Measurements from ENCODE around the gene CSDE1.
A peak's percentile ranks its signal among the peaks of the same experiment; 100 is the strongest.

The CSDE1 gene

DNA sequence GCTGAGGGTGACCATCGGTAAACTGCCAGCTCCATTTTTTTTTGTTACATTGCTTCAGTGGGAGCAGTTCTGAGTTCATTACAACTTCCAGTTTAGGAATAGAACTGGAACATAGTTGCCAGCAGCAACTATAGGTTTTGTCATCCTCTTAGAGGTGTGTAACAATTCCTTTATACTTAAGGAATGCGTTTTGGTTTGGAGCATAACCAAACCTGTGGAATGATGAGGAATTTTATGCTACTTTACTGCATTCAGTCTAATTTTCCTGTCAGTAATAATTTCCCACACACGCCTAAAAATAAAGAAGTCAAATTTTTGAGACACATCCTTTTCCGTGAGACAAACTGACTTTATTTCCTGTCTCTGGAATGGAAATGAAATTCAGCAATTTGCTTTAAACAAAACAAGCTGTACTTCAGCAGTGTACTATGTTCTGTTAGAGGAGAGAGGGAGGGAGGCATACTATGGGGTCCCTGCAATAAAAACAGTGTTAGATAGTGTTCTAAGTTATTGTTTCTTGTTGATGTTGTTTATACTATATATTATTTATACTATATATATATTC, 57.7 kb downstream of the CSDE1 start:
- DNase-seq, result no peak

DNA sequence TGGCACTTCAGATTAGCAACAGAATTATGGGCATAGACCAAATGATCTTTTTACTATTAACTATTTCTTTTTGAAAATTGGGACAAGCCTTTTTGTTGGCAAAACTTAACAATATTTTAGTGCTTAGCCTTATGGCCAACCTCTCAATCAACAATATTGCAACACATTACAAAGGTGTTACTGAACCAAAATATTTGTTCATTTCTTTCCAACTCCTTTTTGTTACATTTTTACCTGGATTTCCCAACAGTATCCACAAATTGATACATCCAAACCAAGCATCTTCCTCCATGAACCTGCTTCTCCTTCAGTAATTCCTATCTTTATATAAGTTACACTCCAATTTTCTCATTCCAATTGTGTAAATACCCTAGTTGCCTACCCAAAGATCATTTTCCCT, 61.0 kb downstream of the CSDE1 start:
- no peak for DNase-seq

DNA sequence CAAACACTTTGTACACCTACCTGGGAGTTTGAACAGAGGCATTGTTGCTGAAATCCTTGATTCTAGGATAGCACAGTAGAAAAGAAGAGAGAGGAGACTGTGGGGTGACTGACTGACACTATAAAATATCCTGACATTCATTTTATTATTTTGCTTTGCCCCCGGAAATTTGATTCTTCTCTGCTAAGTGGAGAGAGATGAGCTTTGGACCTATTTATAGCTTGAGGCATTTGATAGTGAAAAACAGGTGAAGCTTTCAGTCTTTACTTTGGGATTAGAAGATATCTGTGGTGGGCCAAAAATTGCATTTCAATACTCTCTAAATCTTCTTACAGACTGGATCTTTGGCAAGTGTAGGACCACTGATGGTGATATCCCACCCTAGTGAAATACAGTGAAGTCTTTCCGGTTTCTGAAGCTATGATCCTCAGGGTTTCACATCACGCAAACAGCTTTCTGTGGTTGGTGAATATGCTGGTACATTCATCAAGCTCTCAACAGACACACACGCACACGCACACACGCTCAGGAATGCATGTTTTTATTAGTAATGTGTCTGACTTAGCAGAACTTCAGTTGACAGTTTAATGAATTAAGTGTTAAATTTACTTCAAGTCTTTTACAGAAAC, 62.2 kb downstream of the CSDE1 start, which contains the start of gene AMPD1:
Gene AMPD1 (minus strand): TSS at position 117 of the 629 bp plus-strand sequence. CDS start 75 bp downstream, at position 42.
- peak; percentile 22 for DNase-seq

DNA sequence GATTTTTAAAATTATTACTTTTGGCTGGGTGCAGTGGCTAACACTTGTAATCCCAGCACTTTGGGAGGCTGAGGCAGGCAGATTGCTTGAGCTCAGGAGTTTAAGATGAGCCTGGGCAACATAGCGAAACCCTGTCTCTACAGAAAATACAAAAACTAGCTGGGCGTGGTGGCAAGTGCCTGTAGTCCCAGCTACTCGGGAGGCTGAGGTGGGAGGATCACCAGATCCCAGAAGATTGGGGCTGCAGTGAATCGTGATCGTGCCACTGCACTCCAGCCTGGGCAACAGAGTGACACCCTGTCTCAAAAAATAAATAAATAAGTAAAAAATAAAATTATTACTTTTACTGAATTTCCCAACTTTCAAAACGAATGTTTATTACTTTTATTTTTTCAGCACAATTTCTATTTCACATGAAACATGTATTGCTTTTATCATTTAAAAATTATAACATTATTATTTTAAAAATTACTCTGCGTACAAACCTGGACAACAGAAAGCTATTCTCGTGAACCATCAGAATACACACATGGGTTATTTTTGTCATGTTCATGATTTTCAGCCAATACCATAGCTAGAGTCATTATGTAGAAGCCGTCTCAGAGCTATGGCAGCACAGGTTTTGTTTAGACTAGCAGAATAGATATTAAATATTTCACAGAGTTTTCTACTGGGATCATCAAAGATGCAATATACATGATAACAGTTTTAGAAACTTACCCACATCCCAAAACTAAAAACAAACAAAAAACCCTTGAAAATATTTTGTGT, 63.1 kb downstream of the CSDE1 start:
- DNase-seq, result no peak

DNA sequence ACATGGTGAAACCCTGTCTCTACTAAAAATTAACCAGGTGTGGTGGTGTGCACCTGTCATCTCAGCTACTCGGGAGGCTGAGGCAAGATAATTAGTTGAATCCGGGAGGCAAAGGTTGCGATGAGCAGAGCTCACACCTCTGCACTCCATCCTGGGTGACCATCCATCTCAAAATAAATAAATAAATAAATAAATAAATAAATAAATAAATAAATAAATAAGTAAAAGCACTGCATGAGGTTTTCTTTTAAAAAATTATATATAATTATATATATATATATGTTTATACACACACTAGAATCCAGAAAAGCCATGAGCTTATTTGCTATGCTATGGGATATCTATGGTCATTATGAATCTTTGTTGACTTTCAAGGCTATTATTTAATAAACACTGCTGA, 64.8 kb downstream of the CSDE1 start:
- no peak for DNase-seq

DNA sequence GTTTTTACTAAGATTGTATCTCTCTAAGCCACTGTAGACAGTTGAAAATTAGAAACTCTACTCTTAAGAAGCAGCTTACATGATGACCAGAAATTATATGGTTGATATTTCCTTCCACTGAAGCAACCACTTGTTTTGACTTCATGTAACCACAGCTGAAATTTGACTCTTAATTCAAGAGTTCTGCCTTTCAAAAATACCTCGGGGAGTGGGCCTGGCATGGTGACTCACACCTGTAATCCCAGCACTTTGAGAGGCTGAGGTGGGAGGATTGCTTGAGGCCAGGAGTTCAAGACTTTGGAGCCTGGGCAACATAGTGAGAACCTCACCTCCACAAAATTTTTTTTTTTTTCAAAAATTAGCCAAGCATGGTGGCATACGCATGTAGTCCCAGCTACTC, 66.7 kb downstream of the CSDE1 start:
- no peak for DNase-seq

DNA sequence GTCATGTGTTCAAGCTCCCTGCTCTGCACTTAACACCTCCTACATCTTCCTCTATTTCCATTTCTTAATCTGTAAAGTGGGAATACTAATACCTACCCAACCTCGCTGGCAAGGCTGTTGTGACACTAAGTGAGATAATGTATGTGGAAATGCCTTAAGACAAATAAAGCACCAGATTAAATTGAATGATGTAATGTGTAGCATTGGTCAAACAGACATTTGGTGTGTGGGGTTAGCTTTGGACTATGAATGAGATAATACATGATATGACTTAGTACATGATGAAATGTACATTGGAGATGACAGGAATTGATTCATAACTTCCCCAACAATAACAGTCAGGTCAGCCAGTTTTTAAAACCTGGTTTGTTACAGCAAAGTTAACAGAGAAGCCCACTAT, 67.6 kb downstream of the CSDE1 start:
- DNase-seq, result no peak

DNA sequence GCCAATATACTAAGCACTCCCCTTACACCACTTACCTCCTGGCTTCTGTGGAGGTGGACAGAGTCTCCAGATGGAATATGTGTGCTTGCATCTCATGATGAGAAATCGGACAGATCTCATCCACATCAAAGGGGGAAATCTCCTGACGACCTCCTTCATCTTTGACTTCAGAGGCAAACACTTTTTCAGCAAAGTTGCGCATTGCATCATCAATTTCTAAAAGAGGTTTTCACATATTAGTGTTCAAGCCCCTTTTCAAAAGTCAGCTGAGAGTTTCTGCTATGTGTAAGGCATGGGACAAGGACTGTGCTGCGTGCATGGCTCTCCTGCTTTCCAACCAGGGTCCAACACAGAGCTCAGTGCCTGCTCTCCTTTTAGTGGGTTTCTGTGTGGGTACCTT, 69.3 kb downstream of the CSDE1 start:
- DNase-seq, result no peak

DNA sequence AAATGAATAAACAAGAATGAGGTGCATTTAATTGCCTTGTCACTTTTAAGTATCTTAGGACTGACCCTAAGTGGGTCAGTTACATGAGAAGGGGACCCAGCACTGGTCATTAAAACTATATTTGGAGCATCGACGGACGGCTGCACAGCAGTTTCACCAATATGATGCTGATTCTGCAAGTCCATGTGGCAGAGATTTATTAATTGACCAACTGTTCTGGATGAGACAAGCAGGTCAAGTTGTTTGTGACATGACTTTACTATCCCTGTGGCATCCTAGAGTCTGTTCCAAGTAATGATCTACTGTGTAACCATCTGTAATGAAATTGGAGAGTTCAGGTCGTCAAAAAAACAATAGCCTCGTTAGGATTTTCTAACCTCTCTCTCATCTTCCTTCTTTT, 71.9 kb downstream of the CSDE1 start:
- no peak for DNase-seq

DNA sequence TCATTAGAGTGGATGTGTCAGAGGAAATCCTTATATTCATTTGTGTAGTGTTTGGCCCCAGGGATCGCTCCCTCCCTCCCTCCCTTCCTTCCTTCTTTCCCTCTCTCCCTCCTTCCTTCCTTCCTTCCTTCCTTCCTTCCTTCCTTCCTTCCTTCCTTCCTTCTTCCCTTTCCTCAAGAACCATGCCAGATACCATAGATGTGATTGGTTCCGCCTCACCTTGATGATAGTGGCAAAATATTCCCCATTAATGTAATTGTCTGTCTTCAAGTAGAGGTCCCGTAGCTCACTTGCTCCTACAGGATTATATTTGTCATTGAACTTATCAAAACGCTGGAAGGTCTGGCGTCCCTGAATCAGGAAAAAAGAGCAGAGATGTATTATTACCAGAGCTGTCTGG, 80.1 kb downstream of the CSDE1 start:
- DNase-seq, result no peak

DNA sequence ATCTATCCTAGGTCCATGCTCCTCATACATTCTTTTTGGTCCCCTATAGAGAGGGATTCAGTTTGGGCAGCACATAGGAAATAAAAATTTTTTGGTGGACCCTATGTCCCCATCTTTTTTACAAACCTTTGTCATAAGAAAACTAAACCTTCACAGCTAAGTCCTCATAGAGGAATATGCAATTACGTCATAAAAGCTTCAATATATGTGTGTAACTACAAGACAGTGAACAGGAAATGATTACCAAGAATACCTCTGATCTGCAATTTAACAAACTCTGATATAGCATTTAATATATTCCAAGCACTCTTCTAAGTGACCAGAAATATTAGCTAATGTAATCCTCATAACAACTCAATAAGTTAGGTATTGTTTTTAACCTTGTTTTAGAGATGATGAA, 81.7 kb downstream of the CSDE1 start:
- DNase-seq, result no peak

DNA sequence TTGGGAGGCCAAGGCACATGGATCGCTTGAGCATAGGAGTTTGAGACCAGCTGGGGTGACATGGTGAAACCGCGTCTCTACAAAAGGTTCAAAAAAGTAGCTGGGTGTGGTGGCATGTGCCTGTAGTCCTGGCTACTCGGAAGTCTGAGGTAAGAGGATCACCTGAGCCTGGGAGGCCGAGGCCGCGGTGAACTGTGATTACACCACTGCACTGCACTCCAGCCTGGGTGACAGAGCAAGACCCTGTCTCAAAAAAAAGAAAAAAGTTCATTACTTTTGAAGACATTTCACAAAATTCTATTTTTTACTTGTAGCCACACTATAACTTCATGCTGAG, 85.9 kb downstream of the CSDE1 start:
- no peak for DNase-seq

DNA sequence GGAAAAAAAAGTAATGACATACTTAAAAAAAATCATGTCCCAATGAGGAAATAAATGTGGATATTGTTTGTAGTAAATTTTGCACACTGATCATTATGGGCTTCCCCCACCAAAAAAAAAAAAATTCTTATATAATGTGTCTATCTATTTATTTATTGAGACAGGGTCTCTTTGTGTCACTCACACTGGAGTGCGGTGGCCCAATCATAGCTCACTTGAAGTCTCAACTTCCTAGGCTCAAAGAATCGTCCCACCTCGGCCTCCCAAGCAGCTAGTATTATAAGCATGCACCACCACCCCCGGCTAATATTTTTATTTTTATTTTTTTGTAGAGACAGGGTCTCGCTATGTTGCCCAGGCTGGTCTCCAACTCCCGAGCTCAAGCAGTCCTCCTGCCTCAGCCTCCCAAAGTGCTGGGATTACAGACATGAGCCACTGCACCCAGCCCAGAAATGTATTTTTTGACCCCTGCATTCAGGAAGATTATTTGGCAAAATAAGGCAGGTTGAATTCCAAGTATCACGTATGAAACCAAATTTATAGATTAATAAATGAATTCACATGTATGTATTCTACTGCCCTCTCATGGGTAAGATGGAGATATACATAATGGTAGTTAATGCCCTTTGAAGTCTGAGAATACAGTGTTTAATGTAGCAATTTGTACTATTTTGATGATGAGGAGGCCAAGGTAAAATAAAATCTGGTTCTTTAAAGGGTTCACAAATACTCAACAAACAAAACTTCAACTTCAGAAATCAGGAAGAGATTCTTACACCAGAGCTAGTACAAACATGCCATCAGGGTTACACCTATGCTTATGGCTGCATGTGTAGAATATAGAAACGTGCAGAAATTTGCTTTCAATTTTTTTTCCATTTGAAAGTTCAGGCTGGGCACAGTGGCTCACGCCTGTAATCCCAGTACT, 86.5 kb downstream of the CSDE1 start:
- DNase-seq, result no peak

DNA sequence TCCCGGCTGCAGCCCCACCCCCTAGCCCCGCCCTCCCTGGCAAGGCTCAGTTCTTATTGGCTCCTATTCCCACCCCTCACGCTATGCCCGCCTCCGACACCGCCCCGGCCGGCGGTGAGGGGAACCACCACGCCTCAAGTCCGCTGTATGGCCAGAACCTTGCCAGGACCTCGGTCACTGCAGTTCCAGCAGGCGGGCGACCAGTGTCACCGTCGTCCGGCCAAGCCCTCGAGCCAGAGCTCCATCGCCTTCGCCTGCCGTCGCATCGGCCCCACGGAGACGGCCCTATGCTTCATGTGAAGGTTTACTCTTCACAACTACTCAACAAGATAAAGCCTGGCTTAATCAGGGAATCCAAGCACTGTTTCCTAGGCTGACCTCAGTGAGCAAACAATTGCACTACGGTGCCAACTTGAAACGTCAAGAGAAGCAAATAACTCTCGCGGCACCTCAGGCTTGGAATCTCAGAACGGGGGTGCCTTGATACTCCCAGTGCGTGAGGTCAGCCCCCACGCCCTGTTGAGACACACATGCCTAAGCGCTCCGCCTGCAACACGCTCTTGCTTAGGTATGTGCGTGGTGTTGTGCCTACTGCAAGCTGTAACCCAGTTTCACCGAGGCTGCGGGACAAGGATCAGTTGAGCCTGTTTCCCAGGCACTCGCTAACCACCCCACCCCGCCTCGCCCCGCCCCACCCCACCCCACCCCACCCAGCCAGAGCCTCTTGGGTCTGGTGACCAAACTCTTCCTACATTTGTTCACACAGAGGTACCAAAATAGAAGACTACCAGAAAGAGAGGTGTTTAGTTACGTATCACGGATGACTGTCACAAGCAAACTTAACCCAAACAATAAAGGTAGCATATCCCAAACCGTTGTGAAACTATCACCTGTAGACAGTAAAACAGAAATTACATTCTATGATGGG, 87.4 kb downstream of the CSDE1 start:
- DNase-seq, result peak; percentile 87

DNA sequence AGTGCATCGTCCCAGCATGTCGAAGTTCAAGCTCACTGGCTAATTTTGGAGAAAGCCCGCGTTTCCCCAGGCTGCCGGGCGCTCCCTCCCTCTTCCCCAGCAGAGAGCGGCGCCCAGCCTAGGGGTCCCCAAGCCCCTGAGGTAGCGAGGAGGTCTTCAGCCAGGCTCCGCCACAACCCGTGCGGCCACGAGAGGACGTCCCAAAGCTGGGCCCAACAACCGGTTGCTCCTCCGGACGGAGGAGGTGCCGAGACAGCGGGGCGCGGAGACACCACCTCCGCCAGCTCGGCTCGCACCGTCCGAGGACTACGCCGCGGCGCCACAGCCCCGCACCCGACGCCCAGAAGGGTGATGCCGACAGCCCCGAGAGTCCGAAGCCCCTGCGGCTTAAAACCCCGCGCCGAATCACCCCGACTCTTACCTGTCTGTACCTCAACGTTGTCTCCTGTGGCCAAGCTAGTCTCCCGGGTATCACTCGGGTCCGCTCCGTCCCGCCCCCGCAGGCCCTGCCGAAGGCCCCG, 88.2 kb downstream of the CSDE1 start, which contains the start of gene DENND2C:
Gene DENND2C (minus strand): TSS at position 488 of the 521 bp plus-strand sequence. CDS start 44,065 bp downstream, outside the sequence.
- peak; percentile 22 for DNase-seq

DNA sequence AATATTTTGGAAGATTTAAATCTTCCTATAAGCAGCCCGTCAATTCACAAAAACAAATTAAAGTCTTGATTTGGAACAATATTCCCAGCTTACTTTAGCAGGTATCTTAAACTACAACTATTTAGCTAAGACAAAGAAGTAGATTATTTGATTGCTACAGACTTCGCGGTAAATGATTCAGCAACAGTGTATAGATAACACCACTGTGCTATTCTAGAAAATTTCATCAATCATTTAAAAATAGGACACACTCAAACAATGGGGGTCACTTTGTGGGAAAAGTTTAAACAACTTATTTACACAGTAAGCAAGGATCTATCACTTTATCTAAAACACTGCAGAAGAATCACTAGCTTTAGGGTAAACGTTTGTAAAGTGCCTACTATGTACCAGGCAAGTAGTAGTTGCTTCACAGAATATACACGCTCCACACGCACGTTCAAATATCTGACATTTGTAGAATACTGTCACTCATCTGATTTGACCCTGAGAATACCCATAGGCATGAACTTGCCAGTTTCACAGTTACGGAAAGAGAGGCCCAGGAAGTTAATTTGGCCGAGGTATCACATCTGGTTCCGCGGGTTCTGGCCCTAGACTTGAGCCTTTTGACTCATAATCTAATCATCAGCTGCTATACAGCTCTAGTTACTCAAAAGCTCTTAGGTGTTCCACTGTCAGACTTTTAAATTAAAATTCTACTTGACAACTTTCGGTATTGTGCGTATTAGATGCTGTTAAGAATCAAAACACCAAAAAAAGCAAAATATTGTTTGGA, 88.8 kb downstream of the CSDE1 start:
- no peak for DNase-seq

DNA sequence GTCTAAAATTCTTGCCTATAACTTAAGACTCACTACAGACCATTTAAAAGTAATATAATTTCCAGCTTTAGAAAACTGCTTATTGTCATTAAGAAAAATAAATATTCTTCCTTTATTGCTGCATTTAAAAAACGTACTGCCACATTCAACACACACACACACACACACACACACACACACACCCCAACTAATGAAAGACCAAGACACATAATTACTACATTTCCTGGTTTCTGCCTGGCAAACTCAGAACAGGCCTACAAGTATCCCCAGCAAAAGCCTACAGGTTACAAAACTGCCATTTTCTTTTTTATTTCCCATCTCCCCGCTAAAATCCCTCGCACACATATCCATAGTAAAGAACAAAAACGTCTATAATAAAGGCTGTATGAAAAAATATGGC, 89.4 kb downstream of the CSDE1 start:
- DNase-seq, result no peak

DNA sequence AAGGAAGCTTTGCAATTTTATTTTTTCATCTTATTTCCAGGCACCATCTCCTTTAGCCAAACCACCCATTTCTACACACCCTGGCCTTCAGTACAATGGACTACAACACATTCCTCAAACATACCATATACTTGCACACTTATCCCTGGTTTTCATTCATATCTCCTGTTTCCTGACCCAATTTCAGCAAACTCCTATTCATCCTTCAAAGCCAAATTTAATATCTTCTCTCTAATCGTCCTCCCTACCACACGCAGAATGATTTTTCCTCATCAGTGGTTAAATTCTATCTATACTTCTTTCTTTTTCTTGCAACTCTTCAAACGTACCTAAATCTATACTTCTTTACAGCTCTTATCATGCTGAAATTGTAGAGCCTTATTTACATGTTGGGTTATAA, 90.8 kb downstream of the CSDE1 start:
- DNase-seq, result no peak
